ENCODE data around the gene CAPZB. TPM values are rescaled to one million over a fixed set of nuclear protein-coding genes. Genes with fewer than 3 reads are reported as not detected.

Gene CAPZB
- total and polyA plus RNA-seq, 4 donors, result 230 to 297 (median 272) TPM

- no peaks in the 10 kb centered on the region for H3K4me1 ChIP-seq (ENCODE audit: control insufficient read depth in 1 of 2, insufficient read depth in 2 of 2, low read length in 2 of 2)
- no peaks in the 10 kb centered on the region for H3K27me3 ChIP-seq (ENCODE audit: control insufficient read depth in 1 of 2, insufficient read depth in 2 of 2, low read length in 1 of 2)
- intact Hi-C loops (cut with DNase I), result no loop called here
- peak; percentile 94 to 96 for DNase-seq
- ATAC-seq (ENCODE audit: low FRiP score), result peak; percentile 97
- WGBS, 2 donors, result 0% methylated on average over 83 to 105 of the region's 105 CpGs
- peak within 1 kb of the TSS; percentile 58 to 66 for H3K4me3 ChIP-seq (ENCODE audit: low read length in 2 of 2)
- peak within 1 kb of the TSS in 1 of 2 donors; percentile 9 for H3K27ac ChIP-seq (ENCODE audit: low read depth in 1 of 2, low read length in 2 of 2)
- H3K9me3 ChIP-seq (ENCODE audit: control insufficient read depth, low read length), result no peaks in the 10 kb centered on the region
- peaks cover 0 to 2% of the 10 kb centered on the region in 2 donors for H3K36me3 ChIP-seq (ENCODE audit: control insufficient read depth in 1 of 2, insufficient read depth in 2 of 2, low read length in 1 of 2)
These were observed 173.2 kb downstream of the CAPZB start, which contains the start of the genes AKR7A2 and SLC66A1 for GRCh38 chr1:19311931-19312781. TSS of gene AKR7A2 (minus strand) at chr1:19312144. CDS start at chr1:19312124, 20 bp downstream. TSS of gene SLC66A1 (plus strand) at chr1:19312326. CDS start at chr1:19317678, 5,352 bp downstream.

DNA sequence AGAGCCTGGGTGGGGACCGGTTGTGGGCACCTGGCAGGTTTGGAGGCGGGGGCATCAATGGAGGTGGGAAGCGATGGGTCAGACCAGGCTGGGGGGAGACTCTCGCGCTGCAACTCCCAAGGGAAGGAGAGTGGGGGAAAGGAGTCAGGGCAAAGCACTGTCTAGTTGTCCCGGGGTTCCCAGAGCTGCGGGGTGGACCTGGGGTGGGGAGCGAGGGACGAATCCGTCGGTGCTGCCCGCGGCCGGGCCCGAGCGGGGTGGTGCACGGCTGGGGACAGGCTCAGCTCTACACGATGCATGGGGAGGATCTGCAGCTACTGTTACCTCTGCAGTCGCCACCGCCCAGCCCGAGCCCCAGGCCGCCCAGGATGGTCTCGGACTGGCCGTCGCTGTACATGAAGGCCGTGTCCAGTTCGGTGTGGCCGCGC, 173.8 kb downstream of the CAPZB start:
- Histone ChIP-seq H3K9me3 (ENCODE audit: control insufficient read depth, low read length) (no peaks in the 10 kb centered on the region), H3K27me3 (ENCODE audit: control insufficient read depth in 1 of 2, insufficient read depth in 2 of 2, low read length in 1 of 2) (no peaks in the 10 kb centered on the region), H3K4me3 (ENCODE audit: low read length in 2 of 2) (peak overlapping the region; percentile 30 to 58), H3K36me3 (ENCODE audit: control insufficient read depth in 1 of 2, insufficient read depth in 2 of 2, low read length in 1 of 2) (peaks cover 0 to 2% of the 10 kb centered on the region in 2 donors), H3K27ac (ENCODE audit: low read depth in 1 of 2, low read length in 2 of 2) (no peak overlapping the region), H3K4me1 (ENCODE audit: control insufficient read depth in 1 of 2, insufficient read depth in 2 of 2, low read length in 2 of 2) (no peaks in the 10 kb centered on the region)
- DNase-seq (peak in 1 of 2 donors; percentile 65), ATAC-seq (ENCODE audit: low FRiP score) (peak; percentile 30)
- 0 to 1% methylated on average over 28 to 29 of the region's 29 CpGs for WGBS, 2 donors
- intact Hi-C loops (cut with DNase I), result no loop called here

- ATAC-seq (ENCODE audit: low FRiP score) (no peak), DNase-seq (no peak)
- peaks cover 0 to 2% of the 10 kb centered on the region in 2 donors for H3K36me3 ChIP-seq (ENCODE audit: control insufficient read depth in 1 of 2, insufficient read depth in 2 of 2, low read length in 1 of 2)
- H3K27me3 ChIP-seq (ENCODE audit: control insufficient read depth in 1 of 2, insufficient read depth in 2 of 2, low read length in 1 of 2), result no peaks in the 10 kb centered on the region
- intact Hi-C loops (cut with DNase I), result no loop called here
- WGBS, 2 donors, result 34 to 43% methylated on average over 13 of the region's 13 CpGs
- no peak overlapping the region for H3K27ac ChIP-seq (ENCODE audit: low read depth in 1 of 2, low read length in 2 of 2)
- peak overlapping the region in 1 of 2 donors; percentile 58 for H3K4me3 ChIP-seq (ENCODE audit: low read length in 2 of 2)
- no peaks in the 10 kb centered on the region for H3K9me3 ChIP-seq (ENCODE audit: control insufficient read depth, low read length)
- no peaks in the 10 kb centered on the region for H3K4me1 ChIP-seq (ENCODE audit: control insufficient read depth in 1 of 2, insufficient read depth in 2 of 2, low read length in 2 of 2)
These were observed 174.4 kb downstream of the CAPZB start for GRCh38 chr1:19310720-19311502.

DNA sequence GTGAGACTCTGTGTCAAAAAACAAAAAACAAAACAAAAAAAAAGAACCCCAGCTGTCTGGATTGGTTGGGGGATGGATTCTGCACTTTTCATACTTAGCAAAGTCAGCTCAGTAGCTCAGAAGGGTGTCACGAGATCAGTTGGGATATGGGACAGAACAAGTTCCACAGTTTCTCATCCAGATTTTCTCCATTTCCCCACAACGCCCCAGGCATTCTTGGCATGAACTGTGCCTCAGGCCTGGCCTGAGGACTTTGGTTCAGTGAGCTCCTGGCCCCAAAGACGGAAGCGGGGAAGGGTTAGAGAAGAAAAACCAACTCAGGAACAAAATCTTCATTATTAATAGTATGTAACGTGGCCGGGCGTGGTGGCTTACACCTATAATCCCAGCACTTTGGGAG, 175.3 kb downstream of the CAPZB start:
- no peaks in the 10 kb centered on the region for H3K27me3 ChIP-seq (ENCODE audit: control insufficient read depth in 1 of 2, insufficient read depth in 2 of 2, low read length in 1 of 2)
- intact Hi-C loops (cut with DNase I), result no loop called here
- peaks cover 0 to 3% of the 10 kb centered on the region in 2 donors for H3K36me3 ChIP-seq (ENCODE audit: control insufficient read depth in 1 of 2, insufficient read depth in 2 of 2, low read length in 1 of 2)
- no peak overlapping the region for H3K4me3 ChIP-seq (ENCODE audit: low read length in 2 of 2)
- WGBS, 2 donors, result 84 to 85% methylated on average over 7 of the region's 7 CpGs
- no peaks in the 10 kb centered on the region for H3K9me3 ChIP-seq (ENCODE audit: control insufficient read depth, low read length)
- H3K27ac ChIP-seq (ENCODE audit: low read depth in 1 of 2, low read length in 2 of 2), result no peak overlapping the region
- DNase-seq (no peak), ATAC-seq (ENCODE audit: low FRiP score) (no peak)
- no peaks in the 10 kb centered on the region for H3K4me1 ChIP-seq (ENCODE audit: control insufficient read depth in 1 of 2, insufficient read depth in 2 of 2, low read length in 2 of 2)

DNA sequence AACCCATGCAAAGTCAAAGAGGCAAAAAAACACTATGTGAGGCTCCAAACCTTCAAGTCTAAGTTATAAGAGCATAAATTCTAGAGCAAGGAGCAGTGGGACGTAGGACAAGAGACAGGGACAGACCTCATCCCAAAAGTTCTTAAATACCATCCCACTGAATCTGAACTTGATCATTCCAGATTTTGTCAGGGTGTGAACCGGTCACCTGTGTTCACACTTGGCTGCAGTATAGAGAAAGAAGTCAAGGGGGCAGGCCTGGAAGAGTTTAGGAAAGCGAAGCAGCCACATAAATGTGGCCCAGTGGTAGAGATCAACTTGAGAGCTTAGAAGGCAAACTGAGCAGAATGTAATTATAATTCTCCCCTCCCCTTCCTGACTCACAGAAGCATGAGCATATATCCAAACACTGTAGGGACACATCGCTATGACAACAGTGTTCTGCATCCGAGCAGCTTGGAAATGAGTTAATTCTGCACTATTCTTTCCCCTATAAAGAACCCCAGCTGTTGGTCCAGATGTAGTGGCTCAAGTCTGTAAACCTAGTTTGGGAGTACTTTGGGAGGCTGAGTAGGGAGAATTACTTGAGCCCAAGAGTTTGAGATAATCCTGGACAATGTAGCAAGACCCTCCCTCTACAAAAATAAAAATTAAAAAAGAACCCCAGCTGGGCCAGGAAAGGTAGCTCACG, 176.1 kb downstream of the CAPZB start:
- DNase-seq (no peak), ATAC-seq (ENCODE audit: low FRiP score) (no peak)
- H3K4me3 ChIP-seq (ENCODE audit: low read length in 2 of 2), result no peak overlapping the region
- no peaks in the 10 kb centered on the region for H3K4me1 ChIP-seq (ENCODE audit: control insufficient read depth in 1 of 2, insufficient read depth in 2 of 2, low read length in 2 of 2)
- intact Hi-C loops (cut with DNase I), result no loop called here
- WGBS, 2 donors, result 85 to 86% methylated on average over 6 of the region's 6 CpGs
- H3K27ac ChIP-seq (ENCODE audit: low read depth in 1 of 2, low read length in 2 of 2), result no peak overlapping the region
- H3K9me3 ChIP-seq (ENCODE audit: control insufficient read depth, low read length), result no peaks in the 10 kb centered on the region
- no peaks in the 10 kb centered on the region for H3K27me3 ChIP-seq (ENCODE audit: control insufficient read depth in 1 of 2, insufficient read depth in 2 of 2, low read length in 1 of 2)
- H3K36me3 ChIP-seq (ENCODE audit: control insufficient read depth in 1 of 2, insufficient read depth in 2 of 2, low read length in 1 of 2), result peaks cover 0 to 3% of the 10 kb centered on the region in 2 donors

DNA sequence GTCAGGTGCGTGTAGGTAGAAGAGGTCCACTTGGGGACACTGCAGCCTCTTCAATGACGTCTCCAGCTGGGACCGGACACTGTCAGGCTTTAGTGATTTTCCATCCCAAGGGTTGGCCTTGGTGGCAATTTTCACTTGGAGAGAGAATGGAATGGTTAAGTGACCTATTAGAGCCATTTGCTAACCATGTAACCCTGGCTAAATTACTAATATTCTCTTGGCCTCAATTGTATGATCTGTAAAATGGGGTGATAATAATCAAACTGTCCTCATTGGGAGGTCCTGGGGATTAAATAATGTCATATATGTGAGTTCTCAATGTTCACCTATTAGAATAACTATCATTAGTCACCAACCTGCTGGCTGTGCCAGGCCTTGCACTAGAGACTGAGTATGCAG, 176.8 kb downstream of the CAPZB start:
- intact Hi-C loops (cut with DNase I), result no loop called here

DNA sequence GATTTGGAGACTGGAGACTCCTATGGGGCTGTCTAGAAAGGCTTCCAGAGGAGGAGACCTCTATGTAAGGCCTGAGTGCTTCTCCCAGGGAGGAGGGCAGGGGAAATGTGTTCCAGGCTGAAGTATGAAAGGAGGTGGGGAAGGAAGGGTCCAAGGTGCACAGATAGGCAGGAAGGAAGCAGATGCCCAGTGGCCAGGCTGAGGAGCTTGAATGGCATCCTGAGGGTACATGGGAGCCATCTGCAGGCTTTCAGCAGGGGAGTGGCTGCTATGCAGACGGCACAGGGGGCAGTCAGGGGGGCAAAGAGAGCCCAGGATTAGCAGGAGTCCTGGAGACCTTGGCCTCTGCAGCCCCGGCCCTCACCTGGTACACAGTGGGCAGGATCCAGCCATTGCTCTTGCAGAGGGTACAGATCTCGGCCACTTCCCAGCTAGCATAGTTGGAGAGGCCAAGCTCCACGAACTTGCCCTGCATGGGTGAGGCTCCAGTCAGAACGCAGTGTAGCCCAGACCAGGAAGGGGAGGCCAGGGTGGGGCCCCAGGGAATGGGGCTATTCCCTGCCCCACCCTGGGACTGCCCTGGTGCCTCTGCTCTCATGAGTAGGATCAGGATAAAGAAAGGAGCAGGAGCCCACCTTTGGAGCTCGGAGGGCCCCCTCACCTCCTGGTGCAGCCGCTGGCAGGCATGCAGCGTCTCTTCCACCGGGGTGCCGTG, 177.4 kb downstream of the CAPZB start:
- ATAC-seq (ENCODE audit: low FRiP score) (no peak), DNase-seq (no peak)
- intact Hi-C loops (cut with DNase I), result no loop called here
- H3K4me1 ChIP-seq (ENCODE audit: control insufficient read depth in 1 of 2, insufficient read depth in 2 of 2, low read length in 2 of 2), result no peaks in the 10 kb centered on the region
- H3K36me3 ChIP-seq (ENCODE audit: control insufficient read depth in 1 of 2, insufficient read depth in 2 of 2, low read length in 1 of 2), result peaks cover 0 to 5% of the 10 kb centered on the region in 2 donors
- H3K9me3 ChIP-seq (ENCODE audit: control insufficient read depth, low read length), result no peaks in the 10 kb centered on the region
- H3K4me3 ChIP-seq (ENCODE audit: low read length in 2 of 2), result no peak overlapping the region
- no peak overlapping the region for H3K27ac ChIP-seq (ENCODE audit: low read depth in 1 of 2, low read length in 2 of 2)
- WGBS, 2 donors, result 91 to 93% methylated on average over 9 to 10 of the region's 10 CpGs
- no peaks in the 10 kb centered on the region for H3K27me3 ChIP-seq (ENCODE audit: control insufficient read depth in 1 of 2, insufficient read depth in 2 of 2, low read length in 1 of 2)

More for the DNA sequence above, 176.8 kb downstream of the CAPZB start:
- ATAC-seq (ENCODE audit: low FRiP score), result no peak
- Histone ChIP-seq H3K36me3 (ENCODE audit: control insufficient read depth in 1 of 2, insufficient read depth in 2 of 2, low read length in 1 of 2) (peaks cover 0 to 3% of the 10 kb centered on the region in 2 donors), H3K9me3 (ENCODE audit: control insufficient read depth, low read length) (no peaks in the 10 kb centered on the region), H3K4me3 (ENCODE audit: low read length in 2 of 2) (no peak overlapping the region), H3K27me3 (ENCODE audit: control insufficient read depth in 1 of 2, insufficient read depth in 2 of 2, low read length in 1 of 2) (no peaks in the 10 kb centered on the region), H3K4me1 (ENCODE audit: control insufficient read depth in 1 of 2, insufficient read depth in 2 of 2, low read length in 2 of 2) (no peaks in the 10 kb centered on the region), H3K27ac (ENCODE audit: low read depth in 1 of 2, low read length in 2 of 2) (no peak overlapping the region)
- WGBS, 2 donors, result 87 to 96% methylated on average over 3 of the region's 3 CpGs
- DNase-seq, result no peak

DNA sequence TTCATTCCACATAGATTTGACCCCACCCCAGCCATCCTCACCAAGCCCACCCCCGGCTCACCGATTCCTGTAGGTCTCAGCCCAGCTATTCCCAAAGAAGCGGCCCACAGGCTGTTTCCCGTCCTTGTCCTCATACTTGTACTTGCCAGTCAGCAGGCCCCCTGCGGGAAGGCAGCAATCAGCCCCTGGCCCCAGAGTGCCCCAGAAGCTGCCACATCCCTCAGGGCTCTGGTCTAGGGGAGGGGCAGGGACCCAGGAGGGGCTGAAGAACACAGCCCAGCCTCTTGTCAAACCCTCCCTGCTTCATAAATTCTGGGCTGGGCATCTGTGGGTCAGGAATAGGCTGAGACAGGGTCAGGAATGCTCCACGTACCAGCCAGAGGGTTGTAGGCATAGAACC, 178.4 kb downstream of the CAPZB start:
- ATAC-seq (ENCODE audit: low FRiP score) (no peak), DNase-seq (no peak)
- Histone ChIP-seq H3K9me3 (ENCODE audit: control insufficient read depth, low read length) (no peaks in the 10 kb centered on the region), H3K4me3 (ENCODE audit: low read length in 2 of 2) (no peak overlapping the region), H3K27ac (ENCODE audit: low read depth in 1 of 2, low read length in 2 of 2) (no peak overlapping the region), H3K4me1 (ENCODE audit: control insufficient read depth in 1 of 2, insufficient read depth in 2 of 2, low read length in 2 of 2) (no peaks in the 10 kb centered on the region), H3K27me3 (ENCODE audit: control insufficient read depth in 1 of 2, insufficient read depth in 2 of 2, low read length in 1 of 2) (no peaks in the 10 kb centered on the region), H3K36me3 (ENCODE audit: control insufficient read depth in 1 of 2, insufficient read depth in 2 of 2, low read length in 1 of 2) (peaks cover 0 to 5% of the 10 kb centered on the region in 2 donors)
- 93% methylated on average over 6 of the region's 6 CpGs for WGBS, 2 donors
- intact Hi-C loops (cut with DNase I), result no loop called here

All from aorta (tissue), 5 donors.